ENCODE data around the gene PTPRG.

DNA sequence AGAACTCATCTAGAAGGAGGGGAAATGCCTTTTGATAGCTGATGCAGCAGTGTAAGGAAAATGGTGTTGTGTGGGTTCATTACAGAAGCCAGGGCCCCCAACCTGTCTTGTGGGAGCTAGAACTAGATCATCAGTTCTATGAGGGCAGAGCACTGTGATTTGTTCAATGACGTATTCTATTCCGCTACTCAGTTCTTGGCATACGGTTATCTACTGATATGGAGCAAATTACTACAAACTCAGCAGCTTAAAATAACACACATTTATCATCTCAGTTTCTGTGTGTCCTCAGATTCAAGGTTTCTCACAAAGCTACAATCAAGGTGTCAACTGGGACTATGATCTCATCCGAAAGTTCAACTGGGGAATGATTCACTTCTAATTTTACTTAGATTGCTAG, 561.4 kb downstream of the PTPRG start:
- TF ChIP-seq, protein P1, sequence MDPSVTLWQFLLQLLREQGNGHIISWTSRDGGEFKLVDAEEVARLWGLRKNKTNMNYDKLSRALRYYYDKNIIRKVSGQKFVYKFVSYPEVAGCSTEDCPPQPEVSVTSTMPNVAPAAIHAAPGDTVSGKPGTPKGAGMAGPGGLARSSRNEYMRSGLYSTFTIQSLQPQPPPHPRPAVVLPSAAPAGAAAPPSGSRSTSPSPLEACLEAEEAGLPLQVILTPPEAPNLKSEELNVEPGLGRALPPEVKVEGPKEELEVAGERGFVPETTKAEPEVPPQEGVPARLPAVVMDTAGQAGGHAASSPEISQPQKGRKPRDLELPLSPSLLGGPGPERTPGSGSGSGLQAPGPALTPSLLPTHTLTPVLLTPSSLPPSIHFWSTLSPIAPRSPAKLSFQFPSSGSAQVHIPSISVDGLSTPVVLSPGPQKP (IDR thresholded peaks at IDR 0.05; ENCODE audit: low read depth, low read length) = no peak
- TF ChIP-seq EZH2 (IDR thresholded peaks at IDR 0.05; ENCODE audit: borderline replicate concordance, control insufficient read depth, low read depth, low read length) (no peak), FOS (IDR thresholded peaks at IDR 0.05; ENCODE audit: borderline replicate concordance, extremely low read depth, insufficient read length) (no peak), CEBPB (IDR thresholded peaks at IDR 0.05; ENCODE audit: borderline replicate concordance in 1 of 2, low read depth in 2 of 2, low read length in 2 of 2) (no peak), CTCF (IDR thresholded peaks at IDR 0.05 in 2 of 3, conservative IDR thresholded peaks at IDR 0.05 in 1 of 3; ENCODE audit: control insufficient read depth in 2 of 3, extremely low read depth in 1 of 3, insufficient read depth in 1 of 3, low read depth in 3 of 3, low read length in 3 of 3) (no peak), POLR2AphosphoS5 (IDR thresholded peaks at IDR 0.05; ENCODE audit: low read length) (no peak), RFX5 (IDR thresholded peaks at IDR 0.05; ENCODE audit: low read depth, low read length) (no peak)
- TF ChIP-seq, protein P2, sequence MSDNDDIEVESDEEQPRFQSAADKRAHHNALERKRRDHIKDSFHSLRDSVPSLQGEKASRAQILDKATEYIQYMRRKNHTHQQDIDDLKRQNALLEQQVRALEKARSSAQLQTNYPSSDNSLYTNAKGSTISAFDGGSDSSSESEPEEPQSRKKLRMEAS (IDR thresholded peaks at IDR 0.05; ENCODE audit: low read depth, low read length) = no peak
